LNCAP (cell line): ENCODE measurements around the gene LRRC72.

Experiments
- CTCF ChIP-seq: fragments of 450-650 bp; IDR thresholded peaks from 2 replicates; pipeline ENCODE4 v1.5.1; 2017; ENCODE audit warnings: mild to moderate bottlenecking

LRRC72 gene

GRCh38 chr7:16586081-16586874 lies 59.7 kb downstream of the LRRC72 start:
- no peak for TF ChIP-seq CTCF

GRCh38 chr7:16587129-16587528 lies 60.5 kb downstream of the LRRC72 start:
- TF ChIP-seq CTCF: no peak

- no peak for TF ChIP-seq CTCF
Measured at GRCh38 chr7:16587790-16588189, 61.2 kb downstream of the LRRC72 start.

GRCh38 chr7:16589881-16590280 lies 63.3 kb downstream of the LRRC72 start:
- no peak for TF ChIP-seq CTCF

- TF ChIP-seq CTCF: no peak
Measured at GRCh38 chr7:16590424-16590823, 63.8 kb downstream of the LRRC72 start.

- no peak for TF ChIP-seq CTCF
Measured at GRCh38 chr7:16592395-16592794, 65.8 kb downstream of the LRRC72 start.

GRCh38 chr7:16594061-16594460 lies 67.4 kb downstream of the LRRC72 start:
- no peak for TF ChIP-seq CTCF

GRCh38 chr7:16594676-16595075 lies 68.1 kb downstream of the LRRC72 start:
- no peak for TF ChIP-seq CTCF
